Mesenchymal stem cell (in vitro differentiated cells and primary cell): ENCODE measurements around the gene TM9SF3.

Source experiments
- DNase-seq: peaks from one replicate; pipeline ENCODE4 v3.0.0-alpha.2; 2013
- H2AFZ ChIP-seq: one replicate; pipeline ENCODE4 v1.6.1; 2013; ENCODE audit warnings: low read depth, mild to moderate bottlenecking, control low read depth, inconsistent platforms, low read length, moderate library complexity
- H2AK5ac ChIP-seq: 2 replicates; pipeline ENCODE4 v1.6.1; 2013; ENCODE audit warnings: low read length, moderate library complexity, mild to moderate bottlenecking, inconsistent platforms; ENCODE audit not compliant: severe bottlenecking
- H2BK120ac ChIP-seq: one replicate; pipeline ENCODE4 v1.6.1; 2013; ENCODE audit warnings: low read depth, mild to moderate bottlenecking, inconsistent platforms, low read length, moderate library complexity
- H2BK12ac ChIP-seq, 2 experiments: one replicate each; pipeline ENCODE4 v1.6.1; 2013; ENCODE audit warnings: inconsistent platforms in 2 of 2, low read length in 2 of 2, mild to moderate bottlenecking in 2 of 2, moderate library complexity in 2 of 2, control low read depth in 1 of 2
- H2BK15ac ChIP-seq: one replicate; pipeline ENCODE4 v1.6.1; 2013; ENCODE audit warnings: mild to moderate bottlenecking, low read depth, inconsistent platforms; ENCODE audit not compliant: poor library complexity, severe bottlenecking
- H2BK5ac ChIP-seq: 2 replicates; pipeline ENCODE4 v1.6.1; 2013; ENCODE audit warnings: low read depth, mild to moderate bottlenecking, low read length, control low read depth, inconsistent platforms; ENCODE audit not compliant: poor library complexity, severe bottlenecking
- H3K14ac ChIP-seq, 2 experiments: one replicate each; pipeline ENCODE4 v1.6.1; 2013; ENCODE audit warnings: inconsistent platforms in 2 of 2, low read length in 2 of 2, control low read depth in 1 of 2, mild to moderate bottlenecking in 1 of 2, moderate library complexity in 1 of 2
- H3K18ac ChIP-seq, 2 experiments: one replicate each; pipeline ENCODE4 v1.6.1; 2013; ENCODE audit warnings: inconsistent platforms in 2 of 2, low read length in 2 of 2, control low read depth in 1 of 2, low read depth in 1 of 2, mild to moderate bottlenecking in 1 of 2
- H3K23ac ChIP-seq, 2 experiments: one replicate each; pipeline ENCODE4 v1.6.1; 2013; ENCODE audit warnings: inconsistent platforms in 2 of 2, low read length in 2 of 2, mild to moderate bottlenecking in 2 of 2, moderate library complexity in 2 of 2, control low read depth in 1 of 2
- H3K27ac ChIP-seq: 2 replicates; pipeline ENCODE4 v1.5.1; 2013; ENCODE audit warnings: mild to moderate bottlenecking, moderate library complexity, low read length, control low read depth, inconsistent platforms; ENCODE audit not compliant: poor library complexity, severe bottlenecking
- H3K27me3 ChIP-seq, 2 experiments: 2 replicates each; pipeline versions ENCODE4 v1.6.1 to v1.7.0; 2013; ENCODE audit warnings: low read length in 2 of 2, mild to moderate bottlenecking in 2 of 2, moderate library complexity in 2 of 2, control low read depth in 1 of 2, inconsistent platforms in 1 of 2; ENCODE audit not compliant: control insufficient read depth in 1 of 2, insufficient read depth in 1 of 2
- H3K36me3 ChIP-seq, 2 experiments: 2 replicates each; pipeline versions ENCODE4 v1.6.1 to v1.7.0; 2013; ENCODE audit warnings: low read length in 2 of 2, control low read depth in 1 of 2, inconsistent platforms in 1 of 2, low read depth in 1 of 2, mild to moderate bottlenecking in 1 of 2; ENCODE audit not compliant: insufficient read depth in 2 of 2, control insufficient read depth in 1 of 2
- H3K4ac ChIP-seq, 2 experiments: one replicate each; pipeline ENCODE4 v1.6.1; 2013; ENCODE audit warnings: inconsistent platforms in 2 of 2, low read length in 2 of 2, mild to moderate bottlenecking in 2 of 2, moderate library complexity in 2 of 2, control low read depth in 1 of 2, low read depth in 1 of 2
- H3K4me1 ChIP-seq: 2 replicates; pipeline ENCODE4 v1.6.1; 2013; ENCODE audit warnings: low read depth, low read length, control low read depth; ENCODE audit not compliant: control insufficient read depth, insufficient read depth
- H3K4me2 ChIP-seq: 2 replicates; pipeline ENCODE4 v1.6.1; 2013; ENCODE audit warnings: low read length, mild to moderate bottlenecking, inconsistent platforms; ENCODE audit not compliant: poor library complexity, severe bottlenecking
- H3K4me3 ChIP-seq, 2 experiments: 2 replicates each; pipeline versions ENCODE4 v1.5.1 to v1.7.0; 2013; ENCODE audit warnings: low read length in 2 of 2, mild to moderate bottlenecking in 2 of 2, control low read depth in 1 of 2, low read depth in 1 of 2; ENCODE audit not compliant: insufficient read depth in 1 of 2
- H3K79me1 ChIP-seq: replicated peaks from 2 replicates; pipeline ENCODE4 v1.6.1; 2013; ENCODE audit warnings: mild to moderate bottlenecking, control low read depth, low read length, inconsistent platforms; ENCODE audit not compliant: poor library complexity, severe bottlenecking
- H3K9ac ChIP-seq: 2 replicates; pipeline ENCODE4 v1.7.0; 2013; ENCODE audit warnings: mild to moderate bottlenecking, low read length, moderate library complexity
- H3K9me3 ChIP-seq: 2 replicates; pipeline ENCODE4 v1.7.0; 2013; ENCODE audit warnings: mild to moderate bottlenecking, low read length; ENCODE audit not compliant: control insufficient read depth
- H4K8ac ChIP-seq: one replicate; pipeline ENCODE4 v1.6.1; 2013; ENCODE audit warnings: inconsistent platforms, mild to moderate bottlenecking, low read length, moderate library complexity
- H4K91ac ChIP-seq: one replicate; pipeline ENCODE4 v1.6.1; 2013; ENCODE audit warnings: mild to moderate bottlenecking, low read length, inconsistent platforms
- WGBS: methylation state at CpG from one replicate; pipeline ENCODE4 v1.1.7; 2013; ENCODE audit warnings: mixed read lengths; 5-methylcytosine and 5-hydroxymethylcytosine counted together

TM9SF3 gene

DNA sequence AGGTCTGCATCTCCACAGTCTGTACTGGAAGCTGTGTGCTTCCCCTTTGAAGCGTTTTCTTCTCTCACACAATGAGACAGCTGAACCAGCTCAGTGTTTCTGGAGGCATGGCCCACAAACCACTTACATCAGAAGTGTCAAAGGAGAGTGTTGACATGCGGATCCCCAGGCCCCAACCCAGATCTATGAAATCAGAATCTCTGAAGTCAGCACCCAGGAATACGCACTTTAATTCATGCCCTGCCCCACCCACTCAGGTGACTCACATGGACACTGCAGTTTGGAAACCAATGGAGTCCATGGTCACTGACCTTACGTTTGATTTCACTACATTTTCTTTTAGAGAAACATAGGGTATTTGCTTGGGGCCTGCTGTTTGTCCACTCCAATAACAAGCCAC is 92.1 kb downstream of the TM9SF3 start:
- 87% methylated on average over 4 of the region's 4 CpGs for WGBS
- peaks cover 0 to 9% of the 10 kb centered on the region in 2 experiments for H3K36me3 ChIP-seq

DNA sequence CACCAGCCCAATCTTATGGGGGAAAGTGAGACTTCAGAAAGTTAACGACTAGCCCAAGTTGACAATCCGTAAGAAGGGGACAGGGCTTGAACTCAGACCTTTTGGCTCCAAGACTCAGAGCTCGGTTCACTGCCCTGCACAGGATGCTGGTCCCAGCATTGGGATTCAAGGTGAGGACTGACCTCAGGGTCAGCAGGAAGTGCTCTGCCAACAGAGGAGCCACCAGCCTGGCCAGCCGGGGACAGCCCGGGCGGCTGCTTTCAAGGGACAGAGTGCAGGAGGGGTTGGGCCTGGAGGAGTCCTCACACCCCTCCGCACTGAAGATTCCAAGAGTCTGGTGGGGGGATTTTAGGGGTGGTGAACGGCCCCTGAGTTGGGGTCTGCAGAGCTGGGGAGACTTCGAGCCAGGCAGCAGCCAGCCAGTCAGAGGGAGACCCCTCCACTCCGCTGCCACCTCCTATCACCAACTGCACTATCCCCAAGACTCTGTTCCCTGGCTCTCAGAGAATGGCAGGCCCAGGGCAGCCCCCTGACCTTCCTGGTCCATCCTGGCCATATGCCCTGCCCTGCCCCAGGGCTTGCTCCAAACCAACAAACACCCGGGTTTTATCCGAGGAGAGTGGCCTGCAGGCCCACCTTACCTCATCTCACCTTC is 92.8 kb downstream of the TM9SF3 start:
- Histone ChIP-seq H2BK12ac (no peak overlapping the region), H3K79me1 (peaks cover 48% of the 10 kb centered on the region), H2BK120ac (no peak overlapping the region), H2BK15ac (no peak overlapping the region), H4K8ac (no peak overlapping the region), H2AFZ (no peak overlapping the region), H3K27me3 (peaks cover 0 to 54% of the 10 kb centered on the region in 2 experiments), H3K36me3 (peaks cover 0 to 9% of the 10 kb centered on the region in 2 experiments), H3K18ac (no peak overlapping the region), H3K9ac (no peak overlapping the region), H3K23ac (no peak overlapping the region), H3K4me2 (no peak overlapping the region), H3K27ac (no peak overlapping the region), H4K91ac (no peak overlapping the region), H3K14ac (no peak overlapping the region), H2BK5ac (no peak overlapping the region), H3K9me3 (no peaks in the 10 kb centered on the region), H3K4me3 (no peak overlapping the region), H3K4me1 (no peaks in the 10 kb centered on the region), H3K4ac (no peak overlapping the region), H2AK5ac (no peak overlapping the region)
- no peak for DNase-seq
- WGBS: 86% methylated on average over 11 of the region's 12 CpGs

More for the DNA sequence above, 92.1 kb downstream of the TM9SF3 start:
- H3K4ac ChIP-seq: no peak overlapping the region
- no peak overlapping the region for H3K4me2 ChIP-seq
- H2BK12ac ChIP-seq: no peak overlapping the region
- H3K14ac ChIP-seq: no peak overlapping the region
- H3K79me1 ChIP-seq: peaks cover 50% of the 10 kb centered on the region
- no peak overlapping the region for H2BK15ac ChIP-seq
- no peak overlapping the region for H3K9ac ChIP-seq
- no peak for DNase-seq
- no peaks in the 10 kb centered on the region for H3K4me1 ChIP-seq
- H3K4me3 ChIP-seq: no peak overlapping the region
- no peak overlapping the region for H2BK120ac ChIP-seq
- H3K18ac ChIP-seq: no peak overlapping the region
- H3K23ac ChIP-seq: no peak overlapping the region
- H4K91ac ChIP-seq: no peak overlapping the region
- H3K27me3 ChIP-seq: peaks cover 0 to 56% of the 10 kb centered on the region in 2 experiments
- H3K27ac ChIP-seq: no peak overlapping the region
- no peak overlapping the region for H2BK5ac ChIP-seq
- no peak overlapping the region for H2AK5ac ChIP-seq
- no peaks in the 10 kb centered on the region for H3K9me3 ChIP-seq
- no peak overlapping the region for H2AFZ ChIP-seq
- no peak overlapping the region for H4K8ac ChIP-seq

DNA sequence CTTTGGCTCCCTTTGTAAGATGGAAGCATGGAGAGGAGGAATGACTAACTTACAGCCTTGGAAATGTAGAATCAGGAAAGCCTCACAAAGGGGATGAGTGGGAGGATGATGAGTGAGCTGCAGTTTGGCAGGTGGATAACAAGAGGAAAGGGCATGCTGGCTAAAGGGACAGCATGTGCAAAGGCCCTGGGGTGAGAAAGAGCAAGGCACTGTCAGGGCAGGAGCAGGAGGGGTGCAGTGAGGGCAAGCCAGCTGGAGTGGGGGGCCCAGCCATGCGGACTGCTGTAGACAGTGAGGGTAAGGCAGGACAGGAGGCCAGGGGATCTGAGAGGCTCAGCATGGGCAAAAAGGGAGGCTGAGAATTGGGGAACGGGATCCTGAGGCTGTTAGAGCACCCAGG is 93.6 kb downstream of the TM9SF3 start:
- Histone ChIP-seq H2BK5ac (no peak overlapping the region), H2BK15ac (no peak overlapping the region), H3K9ac (no peak overlapping the region), H3K4me3 (no peak overlapping the region), H3K27me3 (peaks cover 0 to 51% of the 10 kb centered on the region in 2 experiments), H3K4me2 (no peak overlapping the region), H3K4me1 (peaks cover 5% of the 10 kb centered on the region), H3K4ac (no peak overlapping the region), H4K8ac (no peak overlapping the region), H3K14ac (no peak overlapping the region), H2AK5ac (no peak overlapping the region), H2AFZ (no peak overlapping the region), H3K18ac (no peak overlapping the region), H3K9me3 (no peaks in the 10 kb centered on the region), H3K36me3 (peaks cover 0 to 12% of the 10 kb centered on the region in 2 experiments), H4K91ac (no peak overlapping the region), H3K23ac (no peak overlapping the region), H2BK120ac (no peak overlapping the region), H3K79me1 (peaks cover 46% of the 10 kb centered on the region), H3K27ac (no peak overlapping the region), H2BK12ac (no peak overlapping the region)
- 100% methylated on average over 1 of the region's 2 CpGs for WGBS
- DNase-seq: no peak

DNA sequence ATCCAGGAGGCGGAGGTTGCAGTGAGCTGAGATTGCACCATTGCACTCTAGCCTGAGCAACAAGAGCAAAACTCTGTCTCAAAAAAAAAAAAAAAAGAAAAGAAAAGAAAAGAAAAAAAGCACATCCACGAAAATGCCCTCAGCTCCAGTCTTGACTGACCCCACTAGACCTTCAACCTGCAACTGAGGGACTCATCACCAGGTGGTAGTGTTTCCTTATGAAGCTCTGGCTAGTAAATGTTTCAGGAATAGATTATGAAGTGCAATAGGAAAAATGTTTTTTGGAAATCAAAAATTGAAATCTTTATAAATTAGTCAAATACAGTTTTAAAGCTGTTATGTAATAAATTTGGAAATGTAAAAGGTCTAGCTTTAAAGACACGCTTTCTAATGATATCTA is 95.5 kb downstream of the TM9SF3 start:
- no peak overlapping the region for H2AK5ac ChIP-seq
- H3K9ac ChIP-seq: no peak overlapping the region
- no peak overlapping the region for H2BK5ac ChIP-seq
- no peak for DNase-seq
- WGBS: 98% methylated on average over 2 of the region's 3 CpGs
- H2AFZ ChIP-seq: no peak overlapping the region
- no peak overlapping the region for H3K4me3 ChIP-seq
- no peak overlapping the region for H4K91ac ChIP-seq
- peaks cover 45% of the 10 kb centered on the region for H3K79me1 ChIP-seq
- no peak overlapping the region for H3K4ac ChIP-seq
- peaks cover 0 to 56% of the 10 kb centered on the region in 2 experiments for H3K27me3 ChIP-seq
- peaks cover 12% of the 10 kb centered on the region for H3K4me1 ChIP-seq
- no peak overlapping the region for H3K27ac ChIP-seq
- no peak overlapping the region for H3K4me2 ChIP-seq
- peaks cover 0 to 22% of the 10 kb centered on the region in 2 experiments for H3K36me3 ChIP-seq
- no peak overlapping the region for H3K14ac ChIP-seq
- H3K18ac ChIP-seq: no peak overlapping the region
- H2BK12ac ChIP-seq: no peak overlapping the region
- no peaks in the 10 kb centered on the region for H3K9me3 ChIP-seq
- no peak overlapping the region for H2BK120ac ChIP-seq
- H3K23ac ChIP-seq: no peak overlapping the region
- no peak overlapping the region for H4K8ac ChIP-seq
- H2BK15ac ChIP-seq: no peak overlapping the region
